ENCODE results near the gene MON2. TPM values are rescaled to one million over a fixed set of nuclear protein-coding genes. Genes with fewer than 3 reads are reported as not detected.

Gene MON2
- total RNA-seq, 1 donor from 2014 or later = 33.1 TPM

Other genes starting within 250 kb of the MON2 start
- 100 and 110 TPM in 2 replicates for gene USP15, start 206.4 kb upstream of the MON2 start, total RNA-seq